Renal cortex interstitium (tissue), 15 donors: ENCODE results near the gene VGLL1. TPM values are rescaled to one million over a fixed set of nuclear protein-coding genes. Genes with fewer than 3 reads are reported as not detected.
A peak's percentile ranks its signal among the peaks of the same experiment; 100 is the strongest.

Experiments used
- DNase-seq, 11 donors: peaks; one replicate each; pipeline ENCODE4 v3.0.0-alpha.2; 2013; ENCODE audit warnings: low read depth in 9 of 11, low spot score in 4 of 11; ENCODE audit errors: extremely low read depth in 1 of 11
- long read RNA-seq, 16 experiments: transcript quantifications; one replicate each; lab custom pipeline, GENCODE V29; 2026
- polyA plus RNA-seq, 3 donors: library from polyadenylated mRNA; unstranded; fragments of 120-200 nt; gene quantifications; one replicate each; pipeline ENCODE4 v1.2.1, GENCODE V29; 2013; ENCODE audit not compliant: insufficient read length in 3 of 3

The VGLL1 gene
- 1 to 10 TPM; 3.6 to 8.0 (median 5.6) TPM for polyA plus RNA-seq
- long read RNA-seq, donor 1, result 0 reads
- long read RNA-seq, donor 2, result 0 reads
- long read RNA-seq, donor 3, transcript VGLL1-201 (5 exons, 1,215 nt), result major isoform, 5 of 5 reads
- long read RNA-seq, donor 3, partial matches to known transcripts, result 0 of 5 reads
- long read RNA-seq, donor 3, other reads (novel, unspliced or antisense), result 0 of 5 reads
- long read RNA-seq, donor 4, result 0 reads
- long read RNA-seq, donor 5, partial matches to known transcripts, result 0 of 1 reads
- long read RNA-seq, donor 5, other reads (novel, unspliced or antisense), result 0 of 1 reads
- long read RNA-seq, donor 6, partial matches to known transcripts, result 0 of 1 reads
- long read RNA-seq, donor 6, other reads (novel, unspliced or antisense), result 0 of 1 reads
- long read RNA-seq, donor 7, partial matches to known transcripts, result 0 of 1 reads
- long read RNA-seq, donor 7, other reads (novel, unspliced or antisense), result 0 of 1 reads
- long read RNA-seq, donor 8, partial matches to known transcripts, result 0 of 3 reads
- long read RNA-seq, donor 8, other reads (novel, unspliced or antisense), result 0 of 3 reads
- long read RNA-seq, donor 9, partial matches to known transcripts, result 0 of 1 reads
- long read RNA-seq, donor 9, other reads (novel, unspliced or antisense), result 0 of 1 reads
- long read RNA-seq, donor 10, partial matches to known transcripts, result 0 of 3 reads
- long read RNA-seq, donor 10, other reads (novel, unspliced or antisense), result 0 of 3 reads
- long read RNA-seq, donor 11, partial matches to known transcripts, result 0 of 2 reads
- long read RNA-seq, donor 11, other reads (novel, unspliced or antisense), result 0 of 2 reads
- long read RNA-seq, donor 12, partial matches to known transcripts, result 0 of 3 reads
- long read RNA-seq, donor 12, other reads (novel, unspliced or antisense), result 0 of 3 reads
- long read RNA-seq, donor 13, partial matches to known transcripts, result 0 of 4 reads
- long read RNA-seq, donor 13, other reads (novel, unspliced or antisense), result 0 of 4 reads
- long read RNA-seq, donor 14, partial matches to known transcripts, result 0 of 2 reads
- long read RNA-seq, donor 14, other reads (novel, unspliced or antisense), result 0 of 2 reads
- long read RNA-seq, donor 15, result 0 reads
- long read RNA-seq, donor 16, partial matches to known transcripts, result 0 of 5 reads
- long read RNA-seq, donor 16, other reads (novel, unspliced or antisense), result 0 of 5 reads

GRCh38 chrX:136531951-136532350, at the start of gene VGLL1:
Gene VGLL1, plus strand, starts transcription at chrX:136532215. Its CDS starts 3,806 bp downstream, at chrX:136536021.
- DNase-seq, result no peak

- no peak for DNase-seq
Observed at GRCh38 chrX:136487647-136488046, 44.4 kb upstream of the VGLL1 start, which contains the start of gene BRS3. Gene BRS3, plus strand, starts transcription at chrX:136487947. Its CDS starts 168 bp downstream, at chrX:136488115.

GRCh38 chrX:136488706-136489105, 43.3 kb upstream of the VGLL1 start:
- no peak for DNase-seq

- DNase-seq, result no peak
Observed at GRCh38 chrX:136491832-136492231, 40.2 kb upstream of the VGLL1 start.

- DNase-seq, result no peak
Observed at GRCh38 chrX:136493011-136493410, 39.0 kb upstream of the VGLL1 start.

GRCh38 chrX:136495043-136495442, 37.0 kb upstream of the VGLL1 start:
- DNase-seq, result no peak

GRCh38 chrX:136496186-136496763, 35.7 kb upstream of the VGLL1 start:
- DNase-seq, result no peak

- peak in 10 of 11 donors; percentile 61 to 84 (median 73) for DNase-seq
Observed at GRCh38 chrX:136496764-136497555, 35.1 kb upstream of the VGLL1 start.

- DNase-seq, result no peak
Observed at GRCh38 chrX:136497556-136498052, 34.4 kb upstream of the VGLL1 start, which contains the start of gene HTATSF1. Gene HTATSF1, plus strand, starts transcription at chrX:136497592. Its CDS starts 93 bp downstream, at chrX:136497685.

GRCh38 chrX:136519069-136519468, 12.9 kb upstream of the VGLL1 start:
- DNase-seq, result no peak

- no peak for DNase-seq
Observed at GRCh38 chrX:136523770-136524169, 8.2 kb upstream of the VGLL1 start.

- peak in 9 of 11 donors; percentile 11 to 50 (median 21) for DNase-seq
Observed at GRCh38 chrX:136525738-136526606, 6.0 kb upstream of the VGLL1 start.

GRCh38 chrX:136528645-136529315, 3.2 kb upstream of the VGLL1 start:
- DNase-seq, result no peak

- no peak for DNase-seq
Observed at GRCh38 chrX:136529795-136530194, 2.2 kb upstream of the VGLL1 start.

- no peak for DNase-seq
Observed at GRCh38 chrX:136534131-136534530, 2.1 kb downstream of the VGLL1 start.

- DNase-seq, result no peak
Observed at GRCh38 chrX:136538811-136539210, 6.8 kb downstream of the VGLL1 start.
